ENCODE results near the gene PRF1. TPM values are rescaled to one million over a fixed set of nuclear protein-coding genes. Genes with fewer than 3 reads are reported as not detected.
A peak's percentile ranks its signal among the peaks of the same experiment; 100 is the strongest.

The PRF1 gene
- total and polyA plus RNA-seq, 2 donors from 2014 or later: 1.4 to 8.8 TPM

DNA sequence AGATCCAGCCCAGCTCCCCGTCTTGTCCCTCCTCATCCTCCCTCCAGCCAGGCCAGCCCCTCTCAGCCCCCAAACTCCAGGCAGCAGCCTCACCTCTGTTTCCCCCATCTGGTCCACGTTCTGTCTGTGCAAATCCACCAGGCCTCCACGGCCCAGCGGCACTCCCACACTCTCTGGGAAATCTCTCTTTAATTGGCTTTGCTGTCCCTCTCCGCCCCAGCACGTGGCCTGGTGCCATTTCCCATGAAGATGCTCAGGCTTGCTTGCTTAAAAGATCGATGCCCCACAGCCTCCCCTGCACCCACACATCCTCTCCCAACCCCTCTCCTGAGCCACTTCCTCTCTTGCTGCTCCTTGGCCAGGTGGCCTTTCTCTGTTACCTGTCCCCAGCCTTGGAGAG lies 39.3 kb downstream of the PRF1 start:
- peaks cover 0 to 3% (median 0%) of the 10 kb centered on the region in 3 donors for H3K4me1 ChIP-seq (ENCODE audit: control insufficient read depth in 2 of 3, insufficient read depth in 2 of 3, low read depth in 1 of 3, low read length in 3 of 3)
- TF ChIP-seq, protein P1, sequence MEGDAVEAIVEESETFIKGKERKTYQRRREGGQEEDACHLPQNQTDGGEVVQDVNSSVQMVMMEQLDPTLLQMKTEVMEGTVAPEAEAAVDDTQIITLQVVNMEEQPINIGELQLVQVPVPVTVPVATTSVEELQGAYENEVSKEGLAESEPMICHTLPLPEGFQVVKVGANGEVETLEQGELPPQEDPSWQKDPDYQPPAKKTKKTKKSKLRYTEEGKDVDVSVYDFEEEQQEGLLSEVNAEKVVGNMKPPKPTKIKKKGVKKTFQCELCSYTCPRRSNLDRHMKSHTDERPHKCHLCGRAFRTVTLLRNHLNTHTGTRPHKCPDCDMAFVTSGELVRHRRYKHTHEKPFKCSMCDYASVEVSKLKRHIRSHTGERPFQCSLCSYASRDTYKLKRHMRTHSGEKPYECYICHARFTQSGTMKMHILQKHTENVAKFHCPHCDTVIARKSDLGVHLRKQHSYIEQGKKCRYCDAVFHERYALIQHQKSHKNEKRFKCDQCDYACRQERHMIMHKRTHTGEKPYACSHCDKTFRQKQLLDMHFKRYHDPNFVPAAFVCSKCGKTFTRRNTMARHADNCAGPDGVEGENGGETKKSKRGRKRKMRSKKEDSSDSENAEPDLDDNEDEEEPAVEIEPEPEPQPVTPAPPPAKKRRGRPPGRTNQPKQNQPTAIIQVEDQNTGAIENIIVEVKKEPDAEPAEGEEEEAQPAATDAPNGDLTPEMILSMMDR (IDR thresholded peaks at IDR 0.05; ENCODE audit: borderline replicate concordance, extremely low read depth, insufficient read depth): no peak
- no peaks in the 10 kb centered on the region for H3K36me3 ChIP-seq (ENCODE audit: control insufficient read depth in 2 of 3, insufficient read depth in 3 of 3, low read length in 3 of 3)
- DNase-seq (peak in 2 of 5 donors; percentile 28 to 32), FAIRE-seq (no peak)
- intact Hi-C loops (cut with DNase I): loop anchor here (10.0 kb wide), 1 partner anchor 312 kb away; no protein-coding TSS in a partner anchor
- H3K9ac ChIP-seq (ENCODE audit: low read length in 3 of 3): no peak overlapping the region
- no peaks in the 10 kb centered on the region for H3K27me3 ChIP-seq (ENCODE audit: control insufficient read depth, insufficient read depth, low read length)
- no peak overlapping the region for H3K4me3 ChIP-seq (ENCODE audit: low read length in 3 of 3)
- H3K9me3 ChIP-seq (ENCODE audit: control insufficient read depth in 2 of 3, insufficient read depth in 1 of 3, low read length in 3 of 3): no peaks in the 10 kb centered on the region
- no peak overlapping the region for H3K27ac ChIP-seq (ENCODE audit: low read depth in 2 of 2, low read length in 2 of 2)

DNA sequence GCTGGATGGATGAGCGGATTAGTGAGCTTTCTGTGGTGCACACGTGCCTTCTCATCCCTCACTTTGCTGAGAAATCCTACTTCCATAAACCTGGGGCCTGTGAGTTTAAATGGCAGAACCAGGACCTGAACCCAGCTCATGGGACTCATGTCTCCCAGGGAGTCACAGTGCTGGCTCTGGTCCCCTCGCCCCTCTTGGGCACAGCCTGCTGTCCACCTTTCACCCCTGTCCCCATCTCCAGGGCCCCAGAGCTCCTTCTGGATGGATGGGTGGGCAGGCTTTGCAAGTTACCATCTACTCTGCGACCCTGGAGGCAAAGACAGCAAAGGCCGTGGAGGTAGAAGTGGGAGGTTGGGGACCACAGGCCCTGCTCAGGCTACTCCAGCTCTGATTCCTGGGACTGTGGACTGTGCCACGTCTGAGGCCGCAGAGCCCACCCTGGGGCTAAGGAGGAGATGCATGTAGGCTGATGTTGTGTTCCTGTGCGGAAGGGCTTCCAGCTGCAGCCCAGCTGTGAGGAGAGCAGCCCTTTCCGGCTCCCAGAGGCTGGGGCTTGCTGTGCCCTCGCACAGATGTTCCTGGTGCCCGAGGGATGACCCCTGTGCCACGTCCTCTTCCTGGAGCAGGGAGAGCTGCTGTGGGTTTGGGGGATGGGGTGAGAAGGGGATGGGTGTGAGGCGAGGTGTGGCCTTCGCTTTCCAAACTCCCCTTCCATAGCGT lies 40.3 kb downstream of the PRF1 start:
- DNase-seq (peak in 3 of 5 donors; percentile 48 to 66 (median 51)), FAIRE-seq (no peak)
- Histone ChIP-seq H3K27ac (ENCODE audit: low read depth in 2 of 2, low read length in 2 of 2) (no peak overlapping the region), H3K9me3 (ENCODE audit: control insufficient read depth in 2 of 3, insufficient read depth in 1 of 3, low read length in 3 of 3) (no peaks in the 10 kb centered on the region), H3K4me1 (ENCODE audit: control insufficient read depth in 2 of 3, insufficient read depth in 2 of 3, low read depth in 1 of 3, low read length in 3 of 3) (peaks cover 0 to 3% (median 0%) of the 10 kb centered on the region in 3 donors), H3K9ac (ENCODE audit: low read length in 3 of 3) (no peak overlapping the region), H3K27me3 (ENCODE audit: control insufficient read depth, insufficient read depth, low read length) (no peaks in the 10 kb centered on the region), H3K36me3 (ENCODE audit: control insufficient read depth in 2 of 3, insufficient read depth in 3 of 3, low read length in 3 of 3) (no peaks in the 10 kb centered on the region), H3K4me3 (ENCODE audit: low read length in 3 of 3) (no peak overlapping the region)
- intact Hi-C loops (cut with DNase I): loop anchor here (10.0 kb wide), 1 partner anchor 313 kb away; no protein-coding TSS in a partner anchor
- TF ChIP-seq, protein P1 (IDR thresholded peaks at IDR 0.05; ENCODE audit: borderline replicate concordance, extremely low read depth, insufficient read depth): no peak

DNA sequence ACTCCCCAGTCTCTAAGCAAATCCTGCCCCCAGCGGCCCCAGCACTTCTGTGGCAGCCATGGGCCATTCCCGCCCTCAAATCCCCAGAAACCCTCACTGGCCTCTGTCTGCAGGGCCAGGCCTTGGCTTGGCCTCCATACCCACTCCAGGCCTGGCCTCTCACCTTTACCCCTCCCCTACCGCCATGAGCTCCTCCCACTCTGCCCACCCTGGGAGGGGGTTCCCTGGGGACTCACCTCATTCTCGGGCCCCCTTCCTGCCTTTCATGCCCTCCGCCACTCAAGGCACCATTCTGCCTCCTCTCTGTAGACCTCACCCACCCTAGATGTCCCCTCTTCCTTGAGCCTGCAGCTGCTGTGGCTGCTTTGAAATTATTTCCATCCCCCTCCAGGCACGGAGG lies 41.0 kb downstream of the PRF1 start:
- peaks cover 0 to 3% (median 0%) of the 10 kb centered on the region in 3 donors for H3K4me1 ChIP-seq (ENCODE audit: control insufficient read depth in 2 of 3, insufficient read depth in 2 of 3, low read depth in 1 of 3, low read length in 3 of 3)
- no peak overlapping the region for H3K27ac ChIP-seq (ENCODE audit: low read depth in 2 of 2, low read length in 2 of 2)
- no peaks in the 10 kb centered on the region for H3K9me3 ChIP-seq (ENCODE audit: control insufficient read depth in 2 of 3, insufficient read depth in 1 of 3, low read length in 3 of 3)
- TF ChIP-seq, protein P1 (IDR thresholded peaks at IDR 0.05; ENCODE audit: borderline replicate concordance, extremely low read depth, insufficient read depth): no peak
- intact Hi-C loops (cut with DNase I): loop anchor here (10.0 kb wide), 1 partner anchor 313 kb away; no protein-coding TSS in a partner anchor
- H3K36me3 ChIP-seq (ENCODE audit: control insufficient read depth in 2 of 3, insufficient read depth in 3 of 3, low read length in 3 of 3): no peaks in the 10 kb centered on the region
- H3K4me3 ChIP-seq (ENCODE audit: low read length in 3 of 3): no peak overlapping the region
- FAIRE-seq: no peak
- H3K9ac ChIP-seq (ENCODE audit: low read length in 3 of 3): no peak overlapping the region
- DNase-seq: peak in 2 of 5 donors; percentile 24 to 38
- H3K27me3 ChIP-seq (ENCODE audit: control insufficient read depth, insufficient read depth, low read length): no peaks in the 10 kb centered on the region

Measured in kidney (tissue), 14 donors.